Measurements from ENCODE around the gene MYO10.

DNA sequence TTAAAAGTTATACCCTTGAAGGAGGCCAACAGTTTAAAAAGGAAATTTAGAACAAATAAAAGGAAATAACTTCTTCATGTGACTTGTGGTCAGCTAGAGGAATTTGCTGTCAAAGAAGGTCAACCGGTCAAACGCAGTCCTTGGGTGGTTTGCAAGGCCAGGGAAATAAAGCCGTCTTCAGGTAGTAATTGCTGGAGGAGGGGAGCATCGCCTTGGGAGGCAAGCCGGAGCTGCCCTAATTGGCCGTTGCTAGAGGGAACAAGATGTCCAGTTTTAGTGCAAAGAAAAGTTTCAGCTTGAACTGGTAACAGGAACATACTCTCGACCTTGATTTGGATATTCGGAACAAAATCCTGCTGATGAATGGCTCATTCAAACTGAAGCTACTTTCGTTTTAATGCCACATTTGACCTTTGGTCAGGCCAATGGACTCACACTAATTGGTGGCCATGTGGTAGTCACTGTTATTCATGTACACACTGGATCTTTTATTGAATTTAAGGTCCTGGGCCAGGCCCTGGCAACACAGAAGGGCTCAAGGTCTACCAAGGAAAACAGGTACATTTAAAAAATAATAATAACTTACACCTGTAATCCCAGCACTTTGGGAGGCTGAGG lies 47.0 kb upstream of the MYO10 start:
- TF ChIP-seq, protein P1, sequence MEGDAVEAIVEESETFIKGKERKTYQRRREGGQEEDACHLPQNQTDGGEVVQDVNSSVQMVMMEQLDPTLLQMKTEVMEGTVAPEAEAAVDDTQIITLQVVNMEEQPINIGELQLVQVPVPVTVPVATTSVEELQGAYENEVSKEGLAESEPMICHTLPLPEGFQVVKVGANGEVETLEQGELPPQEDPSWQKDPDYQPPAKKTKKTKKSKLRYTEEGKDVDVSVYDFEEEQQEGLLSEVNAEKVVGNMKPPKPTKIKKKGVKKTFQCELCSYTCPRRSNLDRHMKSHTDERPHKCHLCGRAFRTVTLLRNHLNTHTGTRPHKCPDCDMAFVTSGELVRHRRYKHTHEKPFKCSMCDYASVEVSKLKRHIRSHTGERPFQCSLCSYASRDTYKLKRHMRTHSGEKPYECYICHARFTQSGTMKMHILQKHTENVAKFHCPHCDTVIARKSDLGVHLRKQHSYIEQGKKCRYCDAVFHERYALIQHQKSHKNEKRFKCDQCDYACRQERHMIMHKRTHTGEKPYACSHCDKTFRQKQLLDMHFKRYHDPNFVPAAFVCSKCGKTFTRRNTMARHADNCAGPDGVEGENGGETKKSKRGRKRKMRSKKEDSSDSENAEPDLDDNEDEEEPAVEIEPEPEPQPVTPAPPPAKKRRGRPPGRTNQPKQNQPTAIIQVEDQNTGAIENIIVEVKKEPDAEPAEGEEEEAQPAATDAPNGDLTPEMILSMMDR (IDR thresholded peaks at IDR 0.05): no peak
- TF ChIP-seq POLR2A (IDR thresholded peaks at IDR 0.05): no peak
